ENCODE results near the gene AICDA. TPM values are rescaled to one million over a fixed set of nuclear protein-coding genes. Genes with fewer than 3 reads are reported as not detected.
A peak's percentile ranks its signal among the peaks of the same experiment; 100 is the strongest.

AICDA gene
- total and polyA plus RNA-seq, 10 of the 15 experiments (the other 5 are each of a cell fraction or from before 2014, with no cell fraction given), result 9.4 to 24.9 (median 16.6) TPM

DNA sequence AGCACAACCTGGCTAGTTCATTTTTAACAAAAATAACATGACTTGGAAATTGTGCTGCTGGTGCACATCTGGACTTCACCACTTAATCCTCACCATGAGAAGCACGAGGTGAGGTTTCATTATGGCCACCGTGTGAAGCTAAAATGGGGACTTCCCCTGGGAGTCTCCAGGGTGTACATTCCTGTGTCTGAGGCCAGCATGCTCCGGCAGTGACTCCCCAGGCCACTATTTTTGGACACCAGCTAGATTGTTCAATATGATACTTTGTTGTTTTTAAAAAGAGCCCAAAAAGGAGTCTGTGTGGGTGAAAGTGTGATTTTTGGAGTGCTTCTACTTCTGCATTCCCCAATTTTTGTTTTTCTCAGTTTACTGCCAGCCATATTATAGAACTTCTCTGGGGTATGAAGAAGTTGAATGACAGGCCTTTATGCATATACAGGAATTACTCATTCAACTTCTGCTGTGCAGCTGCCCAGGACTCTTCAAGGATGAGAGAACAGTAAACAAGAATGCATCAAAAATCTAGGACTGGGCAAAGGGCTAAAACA, 16.9 kb upstream of the AICDA start:
- H3K27me3 ChIP-seq (replicated peaks in 1 of 2; ENCODE audit: control insufficient read depth in 2 of 2, insufficient read depth in 2 of 2, low read length in 1 of 2), result no peaks in the 10 kb centered on the region
- H4K20me1 ChIP-seq (ENCODE audit: control insufficient read depth, insufficient read depth), result no peaks in the 10 kb centered on the region
- peak; percentile 96 for ATAC-seq
- no peaks in the 10 kb centered on the region; the same call in 2 of the 3 replicates for H3K9me3 ChIP-seq (replicated peaks; ENCODE audit: control insufficient read depth, insufficient read depth, low read length)
- peak; percentile 98 for DNase-seq (ENCODE audit: low read depth, low spot score)
- RAD21 ChIA-PET (ENCODE audit: unreplicated experiment), result interaction anchor here (1.0 to 5.9 kb wide), 6 partner anchors 9 to 318 kb away, joined by 3 to 81 read pairs (median 16); partner anchors contain the start of gene AICDA
- H3K27ac ChIP-seq (ENCODE audit: control insufficient read depth, insufficient read depth), result peak overlapping the region; percentile 75
- no TSS peak for BruUV-seq (replicated peaks)
- SMC1A ChIA-PET (ENCODE audit: uncharacterized antibody, unreplicated experiment), result interaction anchor here (0.8 to 5.0 kb wide), 8 partner anchors 10 to 114 kb away, joined by 4 to 80 read pairs (median 13); partner anchors contain the start of gene AICDA
- H3K4me1 ChIP-seq (ENCODE audit: control insufficient read depth, insufficient read depth, low read length), result peaks cover 18% of the 10 kb centered on the region
- no peak overlapping the region for H2AFZ ChIP-seq (ENCODE audit: control insufficient read depth, low read depth, low read length)
- in situ Hi-C loops (cut with MboI) (loop anchor here (25.0 kb wide), 2 partner anchors 1033 to 1667 kb away; partner anchors contain the start of genes CLEC2D, EMG1, PHB2 and PTPN6), intact Hi-C loops (cut with micrococcal nuclease; ENCODE audit: unreplicated experiment) (loop anchor here (1.0 to 5.0 kb wide), 6 partner anchors 10 to 733 kb away; no protein-coding TSS in a partner anchor)
- peak; percentile 95 for FAIRE-seq
- H3K79me2 ChIP-seq (ENCODE audit: control insufficient read depth, insufficient read depth, low read length), result no peaks in the 10 kb centered on the region
- no peak overlapping the region for H3K4me2 ChIP-seq (ENCODE audit: control insufficient read depth, insufficient read depth)
- H3K36me3 ChIP-seq (ENCODE audit: control insufficient read depth in 2 of 2, insufficient read depth in 2 of 2, low read length in 1 of 2), result no peaks in the 10 kb centered on the region
- CTCF ChIA-PET, result interaction anchor here (0.7 to 5.1 kb wide), 10 partner anchors 9 to 409 kb away, joined by 3 to 57 read pairs (median 10); partner anchors contain the start of gene AICDA
- POLR2A ChIA-PET, result interaction anchor here (1.9 to 2.6 kb wide), 5 partner anchors 10 to 19 kb away, joined by 11 to 17 read pairs (median 13); partner anchors contain the start of gene AICDA
- 0% methylated on average over 3 of the region's 3 CpGs for WGBS (ENCODE audit: insufficient coverage, insufficient replicate concordance, low lambda C conversion rate, missing lambda C conversion rate)
- no peak overlapping the region for H3K9ac ChIP-seq (ENCODE audit: control insufficient read depth, insufficient read depth, low read length)
- no peak overlapping the region for H3K4me3 ChIP-seq
- TF ChIP-seq IRF4 (IDR thresholded peaks at IDR 0.05; ENCODE audit: low read depth, low read length) (no peak), HDAC6 (IDR thresholded peaks at IDR 0.05; ENCODE audit: unreplicated experiment) (no peak), TBL1XR1 (IDR thresholded peaks at IDR 0.05; ENCODE audit: low read depth, low read length) (peak; percentile 98), RCOR1 (conservative IDR thresholded peaks at IDR 0.05; ENCODE audit: low read depth, low read length) (peak; percentile 49; the same call in 1 of the 2 replicates), BCL11A (IDR thresholded peaks at IDR 0.05; ENCODE audit: low read depth, low read length) (peak; percentile 93), RAD21 (IDR thresholded peaks at IDR 0.05; ENCODE audit: insufficient read depth, low read depth, low read length) (peak; percentile 3; the same call in 1 of the 2 replicates), CREB1 (IDR thresholded peaks at IDR 0.05; ENCODE audit: low read depth) (peak; percentile 54; the same call in 1 of the 2 replicates), PAX5 (IDR thresholded peaks at IDR 0.05; ENCODE audit: borderline replicate concordance, low read depth, low read length) (peak; percentile 97), TARDBP (IDR thresholded peaks at IDR 0.05; ENCODE audit: borderline replicate concordance) (no peak), SUPT20H (IDR thresholded peaks at IDR 0.05; ENCODE audit: borderline replicate concordance, control insufficient read depth, low read depth, low read length) (no peak), SMAD1 (IDR thresholded peaks at IDR 0.05; ENCODE audit: low read depth, partially characterized antibody) (peak; percentile 36), WRNIP1 (IDR thresholded peaks at IDR 0.05; ENCODE audit: borderline replicate concordance, low read depth, low read length) (no peak), IKZF1 (conservative IDR thresholded peaks at IDR 0.05) (peak; percentile 99), MTA2 (IDR thresholded peaks at IDR 0.05; ENCODE audit: low read depth) (peak; percentile 98), ZNF24 (IDR thresholded peaks at IDR 0.05) (peak; percentile 83)
- TF ChIP-seq, protein P1, sequence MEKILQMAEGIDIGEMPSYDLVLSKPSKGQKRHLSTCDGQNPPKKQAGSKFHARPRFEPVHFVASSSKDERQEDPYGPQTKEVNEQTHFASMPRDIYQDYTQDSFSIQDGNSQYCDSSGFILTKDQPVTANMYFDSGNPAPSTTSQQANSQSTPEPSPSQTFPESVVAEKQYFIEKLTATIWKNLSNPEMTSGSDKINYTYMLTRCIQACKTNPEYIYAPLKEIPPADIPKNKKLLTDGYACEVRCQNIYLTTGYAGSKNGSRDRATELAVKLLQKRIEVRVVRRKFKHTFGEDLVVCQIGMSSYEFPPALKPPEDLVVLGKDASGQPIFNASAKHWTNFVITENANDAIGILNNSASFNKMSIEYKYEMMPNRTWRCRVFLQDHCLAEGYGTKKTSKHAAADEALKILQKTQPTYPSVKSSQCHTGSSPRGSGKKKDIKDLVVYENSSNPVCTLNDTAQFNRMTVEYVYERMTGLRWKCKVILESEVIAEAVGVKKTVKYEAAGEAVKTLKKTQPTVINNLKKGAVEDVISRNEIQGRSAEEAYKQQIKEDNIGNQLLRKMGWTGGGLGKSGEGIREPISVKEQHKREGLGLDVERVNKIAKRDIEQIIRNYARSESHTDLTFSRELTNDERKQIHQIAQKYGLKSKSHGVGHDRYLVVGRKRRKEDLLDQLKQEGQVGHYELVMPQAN (conservative IDR thresholded peaks at IDR 0.05), result peak; percentile 33; the same call in 1 of the 2 replicates
- TF ChIP-seq, protein P2, sequence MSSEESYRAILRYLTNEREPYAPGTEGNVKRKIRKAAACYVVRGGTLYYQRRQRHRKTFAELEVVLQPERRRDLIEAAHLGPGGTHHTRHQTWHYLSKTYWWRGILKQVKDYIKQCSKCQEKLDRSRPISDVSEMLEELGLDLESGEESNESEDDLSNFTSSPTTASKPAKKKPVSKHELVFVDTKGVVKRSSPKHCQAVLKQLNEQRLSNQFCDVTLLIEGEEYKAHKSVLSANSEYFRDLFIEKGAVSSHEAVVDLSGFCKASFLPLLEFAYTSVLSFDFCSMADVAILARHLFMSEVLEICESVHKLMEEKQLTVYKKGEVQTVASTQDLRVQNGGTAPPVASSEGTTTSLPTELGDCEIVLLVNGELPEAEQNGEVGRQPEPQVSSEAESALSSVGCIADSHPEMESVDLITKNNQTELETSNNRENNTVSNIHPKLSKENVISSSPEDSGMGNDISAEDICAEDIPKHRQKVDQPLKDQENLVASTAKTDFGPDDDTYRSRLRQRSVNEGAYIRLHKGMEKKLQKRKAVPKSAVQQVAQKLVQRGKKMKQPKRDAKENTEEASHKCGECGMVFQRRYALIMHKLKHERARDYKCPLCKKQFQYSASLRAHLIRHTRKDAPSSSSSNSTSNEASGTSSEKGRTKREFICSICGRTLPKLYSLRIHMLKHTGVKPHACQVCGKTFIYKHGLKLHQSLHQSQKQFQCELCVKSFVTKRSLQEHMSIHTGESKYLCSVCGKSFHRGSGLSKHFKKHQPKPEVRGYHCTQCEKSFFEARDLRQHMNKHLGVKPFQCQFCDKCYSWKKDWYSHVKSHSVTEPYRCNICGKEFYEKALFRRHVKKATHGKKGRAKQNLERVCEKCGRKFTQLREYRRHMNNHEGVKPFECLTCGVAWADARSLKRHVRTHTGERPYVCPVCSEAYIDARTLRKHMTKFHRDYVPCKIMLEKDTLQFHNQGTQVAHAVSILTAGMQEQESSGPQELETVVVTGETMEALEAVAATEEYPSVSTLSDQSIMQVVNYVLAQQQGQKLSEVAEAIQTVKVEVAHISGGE (CRISPR knock-in tag; IDR thresholded peaks at IDR 0.05), result no peak

Data from GM12878 (cell line).